IMR-90 (cell line): ENCODE measurements around the gene TBXAS1. TPM values are rescaled to one million over a fixed set of nuclear protein-coding genes. Genes with fewer than 3 reads are reported as not detected.

ENCODE experiments used
- ATAC-seq: fragments of 200-7000 bp; cut with Tn5 transposase; 2 replicates; pipeline ENCODE4 v1.9.1; 2020; ENCODE audit warnings: low read depth, mild to moderate bottlenecking, moderate library complexity
- BruUV-seq: library from RNA; stranded (reverse); fragments of 400-500 nt; replicated peaks from 2 replicates; lab custom pipeline; 2021; lab: Mats Ljungman, UMichigan
- CTCF ChIA-PET: fragments of 300-600 bp; formaldehyde crosslinking; extraction: SDS; loops from one replicate; lab custom pipeline; 2021; ENCODE audit warnings: antibody characterized with exemption; lab: Yijun Ruan, JAX
- POLR2A ChIA-PET: fragments of 300-600 bp; sonication (Branson Sonifier 250); formaldehyde crosslinking; loops from one replicate; lab custom pipeline; 2022; ENCODE audit warnings: antibody characterized with exemption; ENCODE audit not compliant: unreplicated experiment; lab: Charles Lee
- DNase-seq: peaks from one replicate; pipeline ENCODE4 v3.0.0; 2013
- H2AFZ ChIP-seq: replicated peaks from 2 replicates; pipeline ENCODE3; 2013; ENCODE audit warnings: low read length, mild to moderate bottlenecking; ENCODE audit not compliant: poor library complexity
- H2AK5ac ChIP-seq: 2 replicates; pipeline ENCODE4 v1.6.1; 2013; ENCODE audit warnings: low read depth, low read length, inconsistent platforms
- H2AK9ac ChIP-seq: replicated peaks from 2 replicates; pipeline ENCODE3; 2013; ENCODE audit warnings: mild to moderate bottlenecking, low read depth, low read length, moderate library complexity; ENCODE audit not compliant: poor library complexity
- H2BK120ac ChIP-seq: 2 replicates; pipeline ENCODE4 v1.6.1; 2013; ENCODE audit warnings: low read depth, low read length, inconsistent platforms
- H2BK15ac ChIP-seq: 3 replicates; pipeline ENCODE4 v1.6.1; 2013; ENCODE audit warnings: low read depth, low read length, inconsistent platforms
- H2BK20ac ChIP-seq: 2 replicates; pipeline ENCODE4 v1.6.1; 2013; ENCODE audit warnings: low read depth, mild to moderate bottlenecking, inconsistent platforms, low read length, moderate library complexity
- H2BK5ac ChIP-seq: 2 replicates; pipeline ENCODE4 v1.6.1; 2013; ENCODE audit warnings: mild to moderate bottlenecking, low read depth, low read length, inconsistent platforms; ENCODE audit not compliant: poor library complexity, severe bottlenecking
- H3K14ac ChIP-seq: replicated peaks from 2 replicates; pipeline ENCODE4 v1.6.1; 2013; ENCODE audit warnings: low read depth, low read length, inconsistent platforms
- H3K18ac ChIP-seq: 2 replicates; pipeline ENCODE4 v1.6.1; 2013; ENCODE audit warnings: low read depth, low read length, control low read depth
- H3K23ac ChIP-seq: 2 replicates; pipeline ENCODE4 v1.6.1; 2013; ENCODE audit warnings: low read depth, low read length, inconsistent platforms
- H3K27ac ChIP-seq: 2 replicates; pipeline ENCODE4 v1.5.1; 2013; ENCODE audit warnings: mild to moderate bottlenecking, control low read depth, low read length; ENCODE audit not compliant: insufficient read depth
- H3K27me3 ChIP-seq: 2 replicates; pipeline ENCODE4 v1.6.1; 2013; ENCODE audit warnings: low read length; ENCODE audit not compliant: control insufficient read depth, insufficient read depth
- H3K36me3 ChIP-seq: 2 replicates; pipeline ENCODE4 v1.6.1; 2013; ENCODE audit warnings: low read length, mixed read lengths; ENCODE audit not compliant: control insufficient read depth, insufficient read depth
- H3K4ac ChIP-seq: 2 replicates; pipeline ENCODE4 v1.6.1; 2013; ENCODE audit warnings: low read depth, low read length, inconsistent platforms
- H3K4me1 ChIP-seq: 2 replicates; pipeline ENCODE4 v1.6.1; 2013; ENCODE audit warnings: low read length, mixed read lengths; ENCODE audit not compliant: control insufficient read depth, insufficient read depth
- H3K4me2 ChIP-seq: 2 replicates; pipeline ENCODE4 v1.6.1; 2013; ENCODE audit warnings: low read depth, mild to moderate bottlenecking, control low read depth, low read length, moderate library complexity
- H3K4me3 ChIP-seq: 2 replicates; pipeline ENCODE4 v1.5.1; 2013; ENCODE audit warnings: low read depth, mild to moderate bottlenecking, control low read depth, low read length, moderate library complexity; ENCODE audit not compliant: insufficient read depth
- H3K56ac ChIP-seq: 2 replicates; pipeline ENCODE4 v1.6.1; 2013; ENCODE audit warnings: low read length, inconsistent platforms; ENCODE audit not compliant: insufficient read depth; ENCODE audit errors: extremely low read depth
- H3K79me1 ChIP-seq, 2 experiments: 2 replicates each; pipeline ENCODE4 v1.6.1; 2013; ENCODE audit warnings: low read length in 2 of 2, inconsistent platforms in 1 of 2, low read depth in 1 of 2
- H3K9ac ChIP-seq: 2 replicates; pipeline ENCODE4 v1.6.1; 2013; ENCODE audit warnings: low read depth, low read length, control low read depth
- H3K9me1 ChIP-seq: 2 replicates; pipeline ENCODE4 v1.6.1; 2013; ENCODE audit warnings: low read length, inconsistent platforms; ENCODE audit not compliant: insufficient read depth
- H3K9me3 ChIP-seq: 2 replicates; pipeline ENCODE4 v1.6.1; 2013; ENCODE audit warnings: low read length; ENCODE audit not compliant: control insufficient read depth, insufficient read depth
- H4K20me1 ChIP-seq: 2 replicates; pipeline ENCODE4 v1.6.1; 2013; ENCODE audit warnings: low read length, inconsistent platforms; ENCODE audit not compliant: insufficient read depth
- H4K5ac ChIP-seq: 2 replicates; pipeline ENCODE4 v1.6.1; 2013; ENCODE audit warnings: mild to moderate bottlenecking, low read depth, low read length, control low read depth
- H4K8ac ChIP-seq, 2 experiments: 2 replicates each; pipeline ENCODE4 v1.6.1; 2013; ENCODE audit warnings: low read depth in 2 of 2, low read length in 2 of 2, control low read depth in 1 of 2, inconsistent platforms in 1 of 2
- H4K91ac ChIP-seq: 2 replicates; pipeline ENCODE4 v1.6.1; 2013; ENCODE audit warnings: low read depth, low read length, inconsistent platforms; ENCODE audit not compliant: insufficient read depth
- CHD1 ChIP-seq: IDR thresholded peaks from 2 replicates; pipeline ENCODE4 v1.6.1; 2012; ENCODE audit warnings: low read depth, low read length, improper control_type of control experiment
- MAFK ChIP-seq: IDR thresholded peaks from 2 replicates; pipeline ENCODE4 v1.6.1; 2012; ENCODE audit warnings: low read depth, low read length, improper control_type of control experiment
- RAD21 ChIP-seq: IDR thresholded peaks from 2 replicates; pipeline ENCODE4 v1.6.1; 2012; ENCODE audit warnings: low read length, improper control_type of control experiment
- SMC3 ChIP-seq: fragments of 150-350 bp; IDR thresholded peaks from 2 replicates; pipeline ENCODE4 v1.6.1; 2016; ENCODE audit warnings: low read depth, mild to moderate bottlenecking, antibody characterized with exemption, low read length, moderate library complexity
- WGBS, 2 experiments: methylation state at CpG; one replicate each; pipeline versions ENCODE4 v1.1.5 to v1.1.7; 2013; ENCODE audit warnings: missing lambda C conversion rate in 2 of 2; ENCODE audit not compliant: insufficient read length in 1 of 2; ENCODE audit errors: extremely low coverage in 2 of 2; 5-methylcytosine and 5-hydroxymethylcytosine counted together
- dilution Hi-C: fragments of 300-500 bp; cut with HindIII; formaldehyde crosslinking; loops from one replicate; pipeline ENCODE4 v1.14.3; 2018; ENCODE audit warnings: low sequenced_read_pairs; ENCODE audit not compliant: unreplicated experiment
- in situ Hi-C: fragments of 300-500 bp; cut with MboI; formaldehyde crosslinking; loops from 3 replicates; pipeline ENCODE4 v1.14.3; 2019; ENCODE audit warnings: low sequenced_read_pairs, inconsistent platforms, mixed read lengths
- intact Hi-C: fragments of 100-400 bp; cut with micrococcal nuclease; formaldehyde crosslinking; loops from 2 replicates; pipeline ENCODE4 v1.10.0; 2022
- polyA plus RNA-seq, 3 experiments: library from polyadenylated mRNA; depleted of rRNA; stranded (reverse); fragments of >200 nt; gene quantifications; 2 replicates each; pipeline ENCODE4 v1.2.3, GENCODE V29; 2012; ENCODE audit warnings: low replicate concordance in 1 of 3
- total RNA-seq: library from RNA; depleted of rRNA; stranded (reverse); fragments of >200 nt; gene quantifications from 2 replicates; pipeline ENCODE4 v1.2.3, GENCODE V29; 2012

TBXAS1 gene
- total and polyA plus RNA-seq, 2 of the 4 experiments (the other 2 are of a cell fraction) = 5.9 to 10.8 TPM

DNA sequence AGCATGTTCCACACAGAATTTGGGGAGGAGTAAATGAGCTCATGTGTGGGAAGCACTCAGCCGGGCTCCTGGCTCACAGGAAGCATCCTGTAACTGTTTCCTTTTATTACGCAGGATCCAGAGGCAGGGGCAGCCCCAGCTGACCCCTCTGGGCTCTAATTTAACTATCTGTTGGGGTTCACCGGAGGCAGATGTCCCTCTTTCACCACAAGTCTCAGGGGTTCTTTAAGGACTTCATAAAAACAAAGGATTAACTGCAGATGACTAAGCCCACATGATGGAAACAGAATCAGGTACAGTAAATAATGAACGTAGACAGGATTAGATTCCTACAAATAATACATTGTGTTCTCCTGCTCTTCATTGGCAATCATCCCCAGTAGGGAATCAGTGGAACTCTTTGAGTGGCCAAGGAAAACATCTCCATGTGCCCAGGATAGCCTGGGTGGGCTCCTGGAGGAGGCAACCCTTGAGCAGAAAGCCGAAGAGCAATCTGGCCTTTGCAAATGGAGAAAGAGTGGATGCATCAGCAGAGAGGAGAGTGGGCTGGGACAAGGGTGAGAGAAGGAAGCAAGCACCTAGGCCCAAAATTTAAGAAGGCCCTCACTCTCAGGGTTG lies 24.6 kb downstream of the TBXAS1 start:
- DNase-seq (peak; percentile 83), ATAC-seq (peak; percentile 58)
- peak overlapping the region; percentile 58 for H3K14ac ChIP-seq
- peaks cover 13% of the 10 kb centered on the region for H3K4me1 ChIP-seq
- peaks cover 2% of the 10 kb centered on the region; the same call in 1 of the 2 replicates for H3K9me3 ChIP-seq
- H2BK15ac ChIP-seq = peak overlapping the region; percentile 49; the same call in 2 of the 3 replicates
- H3K4me3 ChIP-seq = no peak overlapping the region
- no peaks in the 10 kb centered on the region for H4K20me1 ChIP-seq
- peak overlapping the region; percentile 47 for H2BK5ac ChIP-seq
- H4K5ac ChIP-seq = peak overlapping the region; percentile 57
- H2BK120ac ChIP-seq = peak overlapping the region; percentile 79
- H3K18ac ChIP-seq = peak overlapping the region; percentile 84
- H2AK9ac ChIP-seq = peak overlapping the region; percentile 47
- BruUV-seq = no TSS peak
- ChIA-PET POLR2A (no interaction called here), CTCF (no interaction called here)
- TF ChIP-seq MAFK (no peak), RAD21 (no peak), CHD1 (no peak), SMC3 (no peak)
- peak overlapping the region; percentile 81 for H3K4ac ChIP-seq
- no peaks in the 10 kb centered on the region; the same call in 1 of the 2 replicates for H3K36me3 ChIP-seq
- H2AK5ac ChIP-seq = peak overlapping the region; percentile 49; the same call in 1 of the 2 replicates
- in situ Hi-C loops (no loop called here), intact Hi-C loops (no loop called here), dilution Hi-C loops (no loop called here)
- H3K9me1 ChIP-seq = 0 out of 2 replicates have a peak, but pooled peaks cover 6% of the 10 kb centered on the region
- 100% methylated on average over 1 of the region's 5 CpGs; no CpG with 5 or more reads in 1 of the 2 experiments for WGBS, 2 experiments
- H2BK20ac ChIP-seq = peak overlapping the region; percentile 92; the same call in 1 of the 2 replicates
- peak overlapping the region; percentile 74 for H4K91ac ChIP-seq
- H2AFZ ChIP-seq = peak overlapping the region; percentile 36
- H3K56ac ChIP-seq = no peak overlapping the region
- H3K4me2 ChIP-seq = 0 out of 2 replicates have a peak overlapping the region, but pooled peaks have one; percentile 2
- no peak overlapping the region for H3K9ac ChIP-seq
- no peaks in the 10 kb centered on the region; a peak in 1 of 4 replicates for H3K79me1 ChIP-seq
- H3K27me3 ChIP-seq = no peaks in the 10 kb centered on the region
- H3K23ac ChIP-seq = peak overlapping the region; percentile 15; the same call in 1 of the 2 replicates
- H4K8ac ChIP-seq = peak overlapping the region; percentile 77 to 80; a peak in 2 of 4 replicates
- H3K27ac ChIP-seq = peak overlapping the region; percentile 72; the same call in 1 of the 2 replicates
